DMS114 treated with DMSO at 0.1 percent for 48 hours (cell line): ENCODE results near the gene FOCAD.

Source experiments
- DNase-seq: peaks from one replicate; lab custom pipeline; 2025; ENCODE audit not compliant: unreplicated experiment; lab: John Stamatoyannopoulos, UW

Gene FOCAD

GRCh38 chr9:20732118-20732517 is 48.1 kb downstream of the FOCAD start:
- DNase-seq: no peak

GRCh38 chr9:20734275-20734674 is 50.2 kb downstream of the FOCAD start:
- DNase-seq: no peak

GRCh38 chr9:20740304-20740703 is 56.2 kb downstream of the FOCAD start:
- DNase-seq: no peak

DNA sequence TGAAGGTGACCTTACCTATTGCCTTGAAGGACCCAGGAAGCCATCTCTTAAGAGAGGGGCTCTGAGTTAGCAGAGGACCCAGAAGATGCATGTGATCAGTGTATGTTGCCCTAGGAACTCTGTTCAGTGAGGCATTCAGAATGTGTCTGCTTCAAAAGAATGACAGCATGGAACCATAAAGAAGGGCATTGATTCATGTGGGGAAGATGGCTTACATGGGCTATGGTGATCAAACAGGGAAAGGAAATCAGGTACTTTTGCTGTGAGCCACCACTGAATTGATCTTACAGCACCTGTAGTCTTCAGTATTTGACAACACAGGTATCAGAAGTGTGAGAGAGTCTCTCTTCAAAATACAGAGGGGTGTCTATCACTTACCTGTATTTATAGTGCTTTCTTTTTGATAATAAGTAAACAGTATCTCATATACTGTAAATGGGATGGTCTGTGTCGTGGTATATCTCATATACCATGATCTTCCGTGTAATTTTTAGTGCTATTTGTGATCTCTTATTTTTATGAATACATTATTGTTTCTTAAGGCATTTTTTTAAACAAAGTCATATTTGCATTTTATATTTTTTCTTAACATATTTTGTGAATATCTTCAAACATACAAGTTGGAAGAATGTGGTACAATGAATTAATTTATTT is 57.0 kb downstream of the FOCAD start:
- no peak for DNase-seq

GRCh38 chr9:20742833-20743232 is 58.8 kb downstream of the FOCAD start:
- no peak for DNase-seq

- no peak for DNase-seq
These were observed 60.1 kb downstream of the FOCAD start for GRCh38 chr9:20744036-20744630.

- DNase-seq: no peak
These were observed 62.9 kb downstream of the FOCAD start for GRCh38 chr9:20746967-20747366.

DNA sequence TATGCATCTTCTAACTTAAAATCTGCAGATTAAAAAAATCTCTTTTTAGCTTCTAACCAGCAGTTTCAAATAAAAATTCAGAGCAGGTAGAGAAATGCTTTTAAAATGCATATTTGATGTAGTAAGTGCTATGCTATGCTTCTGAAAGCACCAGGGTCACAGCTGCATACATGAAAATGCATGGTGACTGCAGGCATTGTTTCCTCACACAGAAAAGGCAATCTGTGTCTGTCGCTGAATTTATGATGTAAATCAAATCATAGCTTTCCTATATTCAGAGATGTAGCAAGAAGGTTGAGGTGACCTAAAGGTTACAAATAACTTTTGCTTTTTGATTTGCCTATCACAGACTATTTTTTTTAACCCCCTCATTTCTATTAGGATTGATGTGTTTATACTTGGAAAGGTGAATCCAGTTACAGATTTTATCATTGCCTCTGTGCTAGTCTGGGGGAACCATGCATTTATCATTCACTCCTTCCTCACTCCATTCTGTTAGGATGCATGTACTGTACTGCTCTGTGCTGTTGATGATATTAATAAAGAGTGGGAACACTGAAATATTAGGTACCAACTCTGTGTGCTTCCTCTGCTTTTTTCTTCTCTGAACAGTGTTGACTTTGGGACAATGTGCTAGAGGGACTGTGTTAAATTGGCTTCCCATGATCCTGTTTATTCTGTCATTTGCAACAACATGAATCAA is 65.6 kb downstream of the FOCAD start:
- no peak for DNase-seq

GRCh38 chr9:20753761-20754160 is 69.7 kb downstream of the FOCAD start:
- DNase-seq: no peak

DNA sequence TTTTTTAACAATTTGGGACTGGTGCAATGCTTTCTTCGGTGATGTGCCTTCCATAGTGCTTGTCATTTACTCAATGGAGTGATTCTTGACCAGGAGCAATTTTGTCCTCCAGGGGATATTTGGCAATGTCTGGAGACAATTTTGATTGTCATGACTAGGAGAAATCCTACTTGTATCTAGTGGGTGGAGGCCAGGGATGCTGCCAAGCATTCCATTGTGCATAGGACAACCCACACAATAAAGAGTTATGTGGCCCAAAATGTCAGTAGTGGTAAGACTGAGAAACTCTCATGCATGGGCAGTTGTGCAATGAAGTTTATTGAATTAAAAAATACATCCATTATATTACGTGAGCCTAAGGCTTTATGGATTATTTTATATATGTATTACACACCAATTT is 70.5 kb downstream of the FOCAD start:
- DNase-seq: no peak

GRCh38 chr9:20760246-20760891 is 76.3 kb downstream of the FOCAD start:
- DNase-seq: no peak

- no peak for DNase-seq
These were observed 86.9 kb downstream of the FOCAD start for GRCh38 chr9:20770947-20771346.

DNA sequence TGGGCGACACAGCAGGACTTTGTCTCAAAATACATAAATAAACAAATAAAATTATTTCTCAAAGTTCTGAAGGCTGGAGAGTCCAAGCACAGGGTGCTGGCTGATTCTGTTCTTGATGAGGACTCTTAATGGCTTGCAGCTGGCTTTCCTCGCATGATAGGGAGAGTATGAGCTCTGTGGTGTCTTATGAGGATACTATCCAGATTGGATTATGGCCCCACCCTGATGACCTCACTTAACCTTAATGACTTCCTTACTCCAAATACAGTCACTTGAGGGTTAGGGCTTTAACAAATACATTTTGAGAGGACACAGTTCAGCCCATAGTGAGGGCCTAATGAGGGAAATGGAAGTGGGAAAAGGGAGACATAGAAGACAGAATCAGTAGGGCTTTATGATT is 87.7 kb downstream of the FOCAD start:
- no peak for DNase-seq

DNA sequence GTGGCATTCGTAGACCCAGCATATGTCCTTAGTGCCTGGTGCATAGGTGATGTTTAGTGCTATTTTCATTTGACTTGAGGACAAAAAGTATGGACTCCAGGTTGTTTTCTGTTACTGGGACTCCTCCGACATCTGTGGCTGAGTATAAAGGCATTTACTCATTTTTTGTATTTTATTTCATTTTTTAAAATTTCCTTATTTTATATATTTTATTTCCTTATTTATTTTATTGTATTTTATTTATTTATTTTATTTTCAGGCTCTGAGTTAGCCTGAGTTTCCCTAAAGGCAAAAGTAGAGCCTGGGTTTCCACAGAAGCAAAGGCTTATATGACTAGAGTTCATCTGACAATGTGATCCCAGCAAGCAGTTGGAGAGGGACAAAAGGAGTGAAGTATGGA is 91.6 kb downstream of the FOCAD start:
- DNase-seq: no peak

GRCh38 chr9:20781092-20781491 is 97.0 kb downstream of the FOCAD start:
- DNase-seq: no peak

DNA sequence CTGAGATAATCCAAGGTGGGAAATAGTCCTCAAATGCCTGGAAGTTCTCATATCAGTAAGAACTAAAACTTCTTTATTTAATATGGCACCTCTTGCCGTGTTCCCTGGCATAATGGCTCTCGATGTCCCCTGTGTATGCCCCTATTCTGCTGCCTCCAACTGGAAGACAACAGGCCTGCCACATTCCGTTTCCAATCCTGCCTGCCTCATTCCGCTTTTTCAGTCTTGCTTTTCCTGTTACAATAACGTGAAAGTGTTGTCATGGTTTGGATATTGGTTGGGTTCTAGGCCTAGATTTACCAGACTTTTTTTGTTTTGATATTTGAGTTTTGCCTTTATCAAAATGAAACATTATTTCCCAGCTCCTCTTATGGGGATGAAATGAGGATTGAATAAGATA is 98.2 kb downstream of the FOCAD start:
- no peak for DNase-seq

DNA sequence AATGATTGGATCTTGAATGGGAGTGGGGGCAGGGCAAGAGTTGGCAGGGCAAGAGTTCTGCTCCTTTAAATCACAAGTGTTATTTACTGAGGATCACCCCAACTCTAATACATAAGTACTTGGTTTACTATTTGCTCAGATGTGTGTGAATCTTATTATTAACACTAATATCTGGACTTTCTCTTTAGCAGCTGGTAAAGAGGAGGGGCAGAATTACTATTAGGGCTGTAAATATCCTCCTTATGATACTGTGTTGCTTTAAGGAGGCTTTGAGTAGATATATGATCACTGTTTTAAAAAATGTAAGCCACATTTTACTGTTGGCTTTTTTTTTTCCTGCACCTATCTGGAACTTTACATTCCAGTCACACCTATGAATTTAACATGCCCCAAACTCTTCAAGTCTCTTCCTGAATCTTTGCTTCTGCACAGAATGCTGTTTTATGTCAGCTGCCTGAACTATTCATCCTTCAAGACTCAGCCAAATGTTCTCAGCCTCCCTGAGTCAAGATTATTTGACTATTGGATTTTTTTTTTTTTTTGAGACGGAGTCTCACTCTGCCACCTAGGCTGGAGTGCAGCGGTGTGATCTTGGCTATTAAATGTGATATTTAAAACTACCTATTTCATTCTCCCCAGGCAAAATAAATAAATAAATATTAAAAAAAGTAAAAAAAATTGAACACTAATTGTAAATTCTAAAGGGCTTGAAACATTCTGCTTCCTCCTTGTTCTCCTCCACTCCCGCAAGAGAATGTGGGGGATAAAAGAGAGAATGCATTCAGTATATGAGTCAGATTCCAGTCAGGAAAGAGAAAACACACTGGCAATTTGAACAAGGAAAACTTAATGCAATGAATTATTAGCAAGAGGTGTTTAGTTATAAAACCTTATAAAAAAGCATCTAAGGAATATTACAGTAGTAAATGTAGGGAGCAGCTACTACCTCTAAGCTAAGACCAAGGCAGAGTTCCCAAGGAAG is 99.3 kb downstream of the FOCAD start:
- no peak for DNase-seq

DNA sequence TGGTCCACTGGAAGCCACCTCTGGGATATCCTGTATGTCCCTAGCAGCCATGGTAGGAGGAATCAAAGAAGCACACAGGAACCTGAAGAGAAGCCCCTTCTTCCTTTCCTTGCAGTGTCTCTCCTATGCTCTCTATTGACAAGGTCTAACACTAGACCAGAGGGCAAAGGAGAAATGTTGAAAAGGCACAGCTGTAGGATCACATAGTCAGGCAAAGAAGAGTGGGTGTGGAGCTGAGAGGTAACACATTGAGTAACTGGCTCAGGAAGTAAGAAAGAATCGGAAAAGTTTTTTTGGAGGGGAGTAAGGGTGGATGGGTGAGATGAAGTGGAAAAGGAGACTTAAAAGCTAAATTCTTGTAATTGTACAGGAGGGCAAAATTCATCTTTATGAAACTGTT is 100.1 kb downstream of the FOCAD start:
- no peak for DNase-seq

- DNase-seq: no peak
These were observed 102.7 kb downstream of the FOCAD start for GRCh38 chr9:20786807-20787206.

DNA sequence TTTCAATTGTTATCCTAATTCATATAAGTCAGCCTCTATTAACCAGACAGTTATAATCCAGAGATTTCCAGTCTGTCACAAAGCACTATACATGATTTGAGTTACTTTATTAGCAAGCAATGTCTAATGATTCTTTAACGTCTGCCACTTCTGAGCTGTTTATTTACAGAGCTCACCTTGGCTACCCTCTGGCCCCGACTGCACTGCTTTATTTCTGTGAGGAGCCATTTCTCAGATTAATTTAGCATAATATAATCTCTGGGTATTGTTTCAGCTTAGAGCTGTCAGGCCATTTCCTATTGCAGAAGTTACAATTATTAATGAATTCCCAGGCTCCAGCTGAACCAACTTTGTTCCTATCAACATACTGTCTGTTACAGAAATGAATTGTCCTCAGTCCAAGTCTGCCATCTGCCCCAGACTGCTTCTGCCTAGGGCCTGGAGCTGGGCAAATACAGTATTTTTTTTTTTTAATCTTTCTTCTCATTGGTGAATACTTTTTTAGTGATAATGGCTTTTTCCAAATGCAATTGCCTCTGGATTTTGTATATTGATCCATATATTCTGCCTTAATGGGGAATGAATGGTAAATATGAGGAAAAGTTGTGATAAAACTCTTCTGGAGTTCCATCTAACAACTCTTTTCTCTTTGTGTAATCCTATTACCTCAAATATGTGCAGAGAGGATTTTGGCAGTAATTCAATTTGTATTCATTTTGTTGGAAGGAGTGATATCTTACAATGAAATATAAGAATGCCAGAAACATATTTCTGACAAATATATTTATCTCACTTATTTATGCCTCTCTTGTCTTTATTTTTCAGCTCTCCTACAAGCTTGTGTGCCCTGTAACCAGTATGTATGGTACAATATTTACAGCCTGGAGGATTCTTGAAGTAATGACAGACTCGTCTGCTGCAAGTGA is 104.7 kb downstream of the FOCAD start:
- no peak for DNase-seq
